Measurements from ENCODE around the gene TJAP1.

TJAP1 gene

GRCh38 chr6:43477235-43478007 is at the start of gene TJAP1:
TSS of gene TJAP1 (plus strand) at chr6:43477570. CDS start at chr6:43499002, 21,432 bp downstream.
- DNase-seq, result peak; percentile 11

GRCh38 chr6:43428112-43428570 is 49.2 kb upstream of the TJAP1 start:
- no peak for DNase-seq

GRCh38 chr6:43428874-43429273 is 48.5 kb upstream of the TJAP1 start:
- no peak for DNase-seq

GRCh38 chr6:43432009-43432945 is 45.1 kb upstream of the TJAP1 start:
- no peak for DNase-seq

GRCh38 chr6:43433148-43433547 is 44.2 kb upstream of the TJAP1 start:
- DNase-seq, result no peak

GRCh38 chr6:43434001-43434840 is 43.1 kb upstream of the TJAP1 start:
- DNase-seq, result no peak

GRCh38 chr6:43434943-43435342 is 42.4 kb upstream of the TJAP1 start:
- DNase-seq, result no peak

GRCh38 chr6:43435682-43436437 is 41.5 kb upstream of the TJAP1 start:
- no peak for DNase-seq

- peak; percentile 49 for DNase-seq
These were observed 40.6 kb upstream of the TJAP1 start for GRCh38 chr6:43436577-43437282.

GRCh38 chr6:43437700-43438099 is 39.7 kb upstream of the TJAP1 start:
- no peak for DNase-seq

- no peak for DNase-seq
These were observed 34.4 kb upstream of the TJAP1 start for GRCh38 chr6:43442935-43443334.

- no peak for DNase-seq
These were observed 33.3 kb upstream of the TJAP1 start for GRCh38 chr6:43444036-43444435.

GRCh38 chr6:43444582-43444981 is 32.8 kb upstream of the TJAP1 start:
- DNase-seq, result no peak

- DNase-seq, result no peak
These were observed 31.8 kb upstream of the TJAP1 start for GRCh38 chr6:43445576-43445975.

GRCh38 chr6:43447604-43448003 is 29.8 kb upstream of the TJAP1 start:
- DNase-seq, result no peak

- no peak for DNase-seq
These were observed 28.5 kb upstream of the TJAP1 start for GRCh38 chr6:43448916-43449315.

GRCh38 chr6:43450699-43451131 is 26.7 kb upstream of the TJAP1 start:
- DNase-seq, result no peak

- DNase-seq, result no peak
These were observed 26.0 kb upstream of the TJAP1 start for GRCh38 chr6:43451348-43451747.

GRCh38 chr6:43451939-43452338 is 25.4 kb upstream of the TJAP1 start:
- no peak for DNase-seq

- no peak for DNase-seq
These were observed 24.5 kb upstream of the TJAP1 start for GRCh38 chr6:43452896-43453295.

GRCh38 chr6:43453831-43454230 is 23.5 kb upstream of the TJAP1 start:
- DNase-seq, result no peak
